SK-N-SH (cell line): ENCODE data around the gene OCSTAMP. TPM values are rescaled to one million over a fixed set of nuclear protein-coding genes. Genes with fewer than 3 reads are reported as not detected.

Experiments
- CTCF ChIA-PET: fragments of 300-600, 350-600 bp; formaldehyde crosslinking; extraction: SDS; loops from one replicate; lab custom pipeline; 2021; lab: Yijun Ruan, JAX
- POLR2A ChIA-PET: fragments of 350-600 bp; sonication (Branson Sonifier 250); formaldehyde crosslinking; extraction: SDS; loops from one replicate; lab custom pipeline; 2020; ENCODE audit warnings: antibody characterized with exemption, inconsistent platforms; lab: Yijun Ruan, JAX
- DNase-seq: peaks from one replicate; pipeline ENCODE4 v3.0.0; 2012
- H2AFZ ChIP-seq: fragments of 200-600 bp; sonication (generic); 2 replicates; pipeline ENCODE4 v1.8.1; 2016; ENCODE audit warnings: antibody characterized with exemption, mild to moderate bottlenecking, low read depth
- H3F3A ChIP-seq: fragments of 200-600 bp; sonication (generic); replicated peaks from 2 replicates; pipeline ENCODE3; 2016; ENCODE audit warnings: antibody characterized with exemption, mild to moderate bottlenecking; ENCODE audit not compliant: insufficient read depth
- H3K27ac ChIP-seq, 2 experiments: fragments of 200-500 bp in 1 of 2; fragments of 200-600 bp in 1 of 2; sonication (Bioruptor generic) in 1 of 2; sonication (generic), shearing (Covaris generic) in 1 of 2; 2 replicates each; pipeline versions ENCODE4 v1.5.1 to v1.6.1; 2014 to 2016; ENCODE audit warnings: low read depth in 2 of 2, inconsistent platforms in 1 of 2, low read length in 1 of 2, mild to moderate bottlenecking in 1 of 2, mixed read lengths in 1 of 2
- H3K27me3 ChIP-seq: fragments of 200-600 bp; sonication (generic), shearing (Covaris generic); 2 replicates; pipeline ENCODE4 v1.6.1; 2016; ENCODE audit warnings: mixed run types; ENCODE audit not compliant: insufficient read depth
- H3K36me3 ChIP-seq, 2 experiments: fragments of 200-500 bp in 1 of 2; fragments of 200-600 bp in 1 of 2; sonication (Bioruptor generic) in 1 of 2; sonication (generic) in 1 of 2; replicated peaks in 1 of 2; 2 replicates each; pipeline versions ENCODE3 to v1.5.1; 2014 to 2016; ENCODE audit warnings: low read length in 1 of 2, mild to moderate bottlenecking in 1 of 2; ENCODE audit not compliant: insufficient read depth in 2 of 2, control insufficient read depth in 1 of 2
- H3K4me1 ChIP-seq, 2 experiments: fragments of 200-500 bp in 1 of 2; fragments of 200-600 bp in 1 of 2; sonication (Bioruptor generic) in 1 of 2; sonication (generic), shearing (Covaris generic) in 1 of 2; 2 replicates each; pipeline versions ENCODE4 v1.5.1 to v1.6.1; 2014 to 2016; ENCODE audit warnings: low read depth in 1 of 2, low read length in 1 of 2, mixed run types in 1 of 2; ENCODE audit not compliant: insufficient read depth in 2 of 2, control insufficient read depth in 1 of 2
- H3K4me2 ChIP-seq: fragments of 200-600 bp; sonication (generic), shearing (Covaris generic); 2 replicates; pipeline ENCODE4 v1.6.1; 2017; ENCODE audit warnings: mixed run types
- H3K4me3 ChIP-seq, 2 experiments: fragments of 200-500 bp in 1 of 2; fragments of 200-600 bp in 1 of 2; sonication (Bioruptor generic) in 1 of 2; sonication (generic), shearing (Covaris generic) in 1 of 2; 2 replicates each; pipeline versions ENCODE4 v1.5.1 to v1.8.1; 2014 to 2016; ENCODE audit warnings: low read depth in 2 of 2, inconsistent platforms in 1 of 2, low read length in 1 of 2, mild to moderate bottlenecking in 1 of 2, mixed read lengths in 1 of 2, moderate library complexity in 1 of 2
- H3K79me2 ChIP-seq: fragments of 200-600 bp; sonication (generic); 2 replicates; pipeline ENCODE4 v1.8.1; 2017; ENCODE audit warnings: mild to moderate bottlenecking; ENCODE audit not compliant: insufficient read depth
- H3K9ac ChIP-seq: fragments of 200-600 bp; sonication (generic); 2 replicates; pipeline ENCODE4 v1.6.1; 2017; ENCODE audit warnings: mixed run types
- H3K9me2 ChIP-seq: fragments of 200-600 bp; sonication (generic); 2 replicates; pipeline ENCODE4 v1.6.1; 2017; ENCODE audit warnings: mixed run types
- H3K9me3 ChIP-seq: fragments of 200-600 bp; sonication (generic); 2 replicates; pipeline ENCODE4 v1.6.1; 2017; ENCODE audit warnings: mixed run types, mild to moderate bottlenecking, moderate library complexity
- H4K20me1 ChIP-seq: fragments of 200-600 bp; sonication (generic); 2 replicates; pipeline ENCODE4 v1.6.1; 2017; ENCODE audit warnings: mild to moderate bottlenecking, mixed run types; ENCODE audit not compliant: insufficient read depth
- CHD2 ChIP-seq: fragments of 150-350 bp; IDR thresholded peaks from 2 replicates; pipeline ENCODE4 v1.6.1; 2018; ENCODE audit warnings: low read length; ENCODE audit not compliant: partially characterized antibody
- CTCF ChIP-seq: fragments of 200-600 bp; sonication (generic); IDR thresholded peaks from 2 replicates; pipeline ENCODE4 v1.6.1; 2017; ENCODE audit warnings: antibody characterized with exemption, mild to moderate bottlenecking, moderate library complexity
- ELF1 ChIP-seq: IDR thresholded peaks from 2 replicates; pipeline ENCODE4 v1.4.0; 2012
- FOXJ3 ChIP-seq: sonication (generic); formaldehyde crosslinking; IDR thresholded peaks from 2 replicates; pipeline ENCODE4 v1.5.1; 2020; ENCODE audit warnings: mild to moderate bottlenecking, missing genetic modification reagents
- FOXM1 ChIP-seq: IDR thresholded peaks from 2 replicates; pipeline ENCODE4 v1.4.0; 2012; ENCODE audit warnings: low read depth, mild to moderate bottlenecking
- GATA2 ChIP-seq: sonication (generic); formaldehyde crosslinking; IDR thresholded peaks from 2 replicates; pipeline ENCODE4 v1.5.0; 2020; ENCODE audit warnings: mild to moderate bottlenecking, missing genetic modification reagents
- IRF3 ChIP-seq: fragments of 150-350 bp; IDR thresholded peaks from 2 replicates; pipeline ENCODE4 v1.6.1; 2016; ENCODE audit warnings: mild to moderate bottlenecking, low read depth, low read length
- MAX ChIP-seq: IDR thresholded peaks from 2 replicates; pipeline ENCODE4 v1.4.0; 2012; ENCODE audit warnings: low read depth
- MEF2A ChIP-seq: IDR thresholded peaks from 2 replicates; pipeline ENCODE4 v1.4.0; 2012; ENCODE audit warnings: low read depth, borderline replicate concordance
- NFIC ChIP-seq: IDR thresholded peaks from 2 replicates; pipeline ENCODE4 v1.4.0; 2012; ENCODE audit warnings: borderline replicate concordance
- NRF1 ChIP-seq: IDR thresholded peaks from 2 replicates; pipeline ENCODE4 v1.6.1; 2012; ENCODE audit warnings: low read depth, mild to moderate bottlenecking, low read length
- RAD21 ChIP-seq: IDR thresholded peaks from 2 replicates; pipeline ENCODE4 v1.6.1; 2012; ENCODE audit warnings: mild to moderate bottlenecking, low read length
- RCOR1 ChIP-seq: fragments of 150-350 bp; IDR thresholded peaks from 2 replicates; pipeline ENCODE4 v1.6.1; 2017; ENCODE audit warnings: antibody characterized with exemption, low read length
- RXRA ChIP-seq: IDR thresholded peaks from 2 replicates; pipeline ENCODE4 v1.4.0; 2012; ENCODE audit warnings: low read depth, mild to moderate bottlenecking, borderline replicate concordance
- SIN3A ChIP-seq: IDR thresholded peaks from 2 replicates; pipeline ENCODE4 v1.6.1; 2012; ENCODE audit warnings: low read depth, mild to moderate bottlenecking, low read length, moderate library complexity, borderline replicate concordance
- TAF1 ChIP-seq: IDR thresholded peaks from 2 replicates; pipeline ENCODE4 v1.6.1; 2012; ENCODE audit warnings: low read depth, mild to moderate bottlenecking, low read length, moderate library complexity, borderline replicate concordance
- TEAD4 ChIP-seq: IDR thresholded peaks from 2 replicates; pipeline ENCODE4 v1.4.0; 2012; ENCODE audit warnings: mild to moderate bottlenecking, borderline replicate concordance; ENCODE audit not compliant: insufficient read depth
- USF1 ChIP-seq: IDR thresholded peaks from 2 replicates; pipeline ENCODE4 v1.4.0; 2012; ENCODE audit warnings: low read depth, borderline replicate concordance
- YY1 ChIP-seq: IDR thresholded peaks from 2 replicates; pipeline ENCODE4 v1.4.0; 2012; ENCODE audit warnings: low read depth, mild to moderate bottlenecking
- ZBTB33 ChIP-seq: IDR thresholded peaks from 2 replicates; pipeline ENCODE4 v1.4.0; 2012; ENCODE audit warnings: low read depth, borderline replicate concordance
- WGBS: methylation state at CpG from one replicate; pipeline ENCODE4 v1.1.6; 2017; ENCODE audit warnings: low lambda C conversion rate; 5-methylcytosine and 5-hydroxymethylcytosine counted together
- polyA plus RNA-seq, 3 experiments: library from polyadenylated mRNA; depleted of rRNA; stranded (reverse); fragments of >200 nt; gene quantifications; 2 replicates each; pipeline ENCODE4 v1.2.3, GENCODE V29; 2012

OCSTAMP gene
- polyA plus RNA-seq, 1 of the 3 experiments (the other 2 are of a cell fraction): not detected

GRCh38 chr20:46509523-46509922, 40.9 kb downstream of the OCSTAMP start (continued):
- no peak for TF ChIP-seq TEAD4
- TF ChIP-seq NFIC: no peak
- TF ChIP-seq NRF1: no peak
- TF ChIP-seq MAX: no peak
- TF ChIP-seq GATA2 (CRISPR knock-in tag): no peak
- TF ChIP-seq RXRA: no peak

- no peak overlapping the region for H3K4me3 ChIP-seq
- H3K27me3 ChIP-seq: no peaks in the 10 kb centered on the region
- H3K9me2 ChIP-seq: no peaks in the 10 kb centered on the region
- H4K20me1 ChIP-seq: no peaks in the 10 kb centered on the region
- POLR2A ChIA-PET: no interaction called here
- no peak overlapping the region for H3K9ac ChIP-seq
- TF ChIP-seq GATA2 (CRISPR knock-in tag): no peak
- TF ChIP-seq FOXJ3 (CRISPR knock-in tag): no peak
- TF ChIP-seq USF1: no peak
- TF ChIP-seq RXRA: no peak
- TF ChIP-seq RCOR1: no peak
- TF ChIP-seq RAD21: no peak
- no peak for TF ChIP-seq YY1
- TF ChIP-seq CTCF: no peak
- TF ChIP-seq IRF3: no peak
- no peak for TF ChIP-seq TEAD4
- no peak for TF ChIP-seq NFIC
- TF ChIP-seq FOXM1: no peak
- TF ChIP-seq SIN3A: no peak
- TF ChIP-seq ELF1: no peak
- no peak for TF ChIP-seq CHD2
- no peak for TF ChIP-seq ZBTB33
- TF ChIP-seq TAF1: no peak
- TF ChIP-seq NRF1: no peak
- TF ChIP-seq MEF2A: no peak
- TF ChIP-seq, all 33 proteins: peak for 0
- H3K27ac ChIP-seq: no peak overlapping the region
- DNase-seq: no peak
- H3K36me3 ChIP-seq: peaks cover 7 to 21% of the 10 kb centered on the region in 2 experiments
- no peak overlapping the region for H2AFZ ChIP-seq
- no peak overlapping the region for H3K4me2 ChIP-seq
- no peaks in the 10 kb centered on the region for H3F3A ChIP-seq
- 63% methylated on average over 4 of the region's 4 CpGs for WGBS
- H3K79me2 ChIP-seq: no peaks in the 10 kb centered on the region
- no peaks in the 10 kb centered on the region for H3K9me3 ChIP-seq
- H3K4me1 ChIP-seq: peaks cover 0 to 2% of the 10 kb centered on the region in 2 experiments; a peak in 1 of 4 replicates
- CTCF ChIA-PET: no interaction called here
Observed at GRCh38 chr20:46507760-46508407, 42.6 kb downstream of the OCSTAMP start.
